ENCODE measurements around the gene RER1. TPM values are rescaled to one million over a fixed set of nuclear protein-coding genes. Genes with fewer than 3 reads are reported as not detected.

Gene RER1
- total RNA-seq, 3 donors from 2014 or later (not counting 1 experiment from before 2014, with no cell fraction given): 89.2 to 98.9 (median 91.9) TPM

DNA sequence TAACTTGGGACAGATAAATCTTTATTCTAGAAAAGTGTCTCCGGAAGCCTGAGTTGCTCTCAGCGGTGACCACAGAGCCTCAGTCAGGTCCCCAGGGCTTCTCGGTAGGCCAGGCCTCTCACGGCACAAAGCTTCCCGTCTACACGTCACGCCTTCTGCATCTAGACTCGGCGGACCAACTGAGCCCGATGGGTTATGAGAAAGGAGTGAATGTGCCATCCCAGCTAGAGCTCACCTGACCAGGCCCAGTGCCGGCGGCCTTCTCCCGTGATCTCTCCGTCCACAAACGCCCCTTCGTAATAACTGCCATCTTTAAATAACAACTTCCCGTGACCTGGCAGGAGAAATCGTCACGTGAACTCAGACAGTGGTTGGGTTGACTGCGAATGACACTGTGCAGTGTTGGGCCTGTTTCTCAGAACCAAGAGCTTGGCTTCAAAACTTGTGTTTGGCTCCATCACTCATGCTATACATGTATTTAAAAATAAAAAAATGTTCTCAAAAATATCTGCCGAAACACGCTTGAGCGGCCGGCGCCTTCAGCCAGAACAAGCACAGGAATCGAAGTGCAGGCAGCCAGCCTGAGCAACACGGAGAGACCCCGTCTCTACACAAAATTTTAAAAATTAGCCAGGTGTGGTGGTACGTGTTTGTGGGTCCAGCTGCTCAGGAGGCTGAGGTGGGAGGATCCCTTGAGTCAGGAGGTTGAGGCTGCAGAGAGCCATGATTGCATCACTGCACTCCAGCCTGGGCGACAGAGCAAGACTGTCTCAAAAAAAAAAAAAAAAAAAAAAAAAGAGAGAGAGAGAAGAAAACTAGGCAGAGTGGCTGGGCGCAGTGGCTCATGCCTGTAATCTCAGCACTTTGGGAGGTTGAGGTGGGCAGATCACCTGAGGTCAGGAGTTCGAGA lies 3.4 kb upstream of the RER1 start:
- H3K27ac ChIP-seq (ENCODE audit: low read length): no peak overlapping the region
- intact Hi-C loops (cut with micrococcal nuclease): loop anchor here (10.0 kb wide), 1 partner anchor 443 kb away; no protein-coding TSS in a partner anchor
- peaks cover 10 to 18% of the 10 kb centered on the region in 2 donors for H3K4me1 Mint-ChIP-seq
- H3K27ac Mint-ChIP-seq: no peak overlapping the region
- no peaks in the 10 kb centered on the region for H3K27me3 Mint-ChIP-seq (ENCODE audit: low read depth in 2 of 2)
- H3K27me3 ChIP-seq (ENCODE audit: control insufficient read depth, insufficient read depth, low read length): no peaks in the 10 kb centered on the region
- no peak overlapping the region for H3K4me3 Mint-ChIP-seq
- no peak overlapping the region for H3K4me3 ChIP-seq (ENCODE audit: low read length)
- no peaks in the 10 kb centered on the region for H3K9me3 Mint-ChIP-seq
- H3K4me1 ChIP-seq (ENCODE audit: control insufficient read depth, insufficient read depth, low read length): peaks cover 23% of the 10 kb centered on the region
- no peak for DNase-seq
- no peak for ATAC-seq
- H3K9me3 ChIP-seq (ENCODE audit: control insufficient read depth, insufficient read depth, low read length): no peaks in the 10 kb centered on the region
- 94% methylated on average over 32 of the region's 32 CpGs for WGBS (ENCODE audit: insufficient coverage)
- no peaks in the 10 kb centered on the region for H3K36me3 ChIP-seq (ENCODE audit: control insufficient read depth, insufficient read depth, low read length)
- H3K36me3 Mint-ChIP-seq: no peaks in the 10 kb centered on the region
- TF ChIP-seq CTCF (IDR thresholded peaks at IDR 0.05): no peak

DNA sequence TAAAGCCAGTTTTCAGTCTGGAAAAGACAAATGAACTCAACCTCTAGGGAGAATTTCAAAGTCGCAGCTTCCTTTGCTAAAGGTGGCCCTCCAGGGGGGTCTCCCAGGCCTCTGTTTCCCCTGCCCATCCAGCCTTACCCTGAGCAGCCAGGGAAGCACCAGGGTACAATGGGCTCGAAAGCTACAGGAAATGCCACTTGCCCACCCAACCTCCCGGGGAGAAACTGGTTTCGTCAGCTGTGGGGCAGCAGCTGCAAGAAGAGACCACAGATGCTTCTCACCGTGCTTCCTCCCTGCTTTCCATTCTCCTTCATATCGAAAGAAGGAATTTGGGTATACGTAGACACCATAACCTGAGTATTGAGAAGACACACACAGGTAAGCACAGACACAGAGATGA lies 2.0 kb upstream of the RER1 start:
- H3K36me3 Mint-ChIP-seq: no peaks in the 10 kb centered on the region
- H3K27me3 Mint-ChIP-seq (ENCODE audit: low read depth in 2 of 2): no peaks in the 10 kb centered on the region
- H3K9me3 Mint-ChIP-seq: no peaks in the 10 kb centered on the region
- peak overlapping the region; percentile 64 for H3K4me3 Mint-ChIP-seq
- H3K4me1 Mint-ChIP-seq: peaks cover 24 to 32% of the 10 kb centered on the region in 2 donors
- no peak overlapping the region for H3K4me3 ChIP-seq (ENCODE audit: low read length)
- H3K9me3 ChIP-seq (ENCODE audit: control insufficient read depth, insufficient read depth, low read length): no peaks in the 10 kb centered on the region
- no peak for TF ChIP-seq CTCF (IDR thresholded peaks at IDR 0.05)
- peaks cover under 1% of the 10 kb centered on the region for H3K36me3 ChIP-seq (ENCODE audit: control insufficient read depth, insufficient read depth, low read length)
- ATAC-seq (no peak), DNase-seq (no peak)
- intact Hi-C loops (cut with micrococcal nuclease): loop anchor here (10.0 kb wide), 1 partner anchor 445 kb away; no protein-coding TSS in a partner anchor
- 77% methylated on average over 6 of the region's 7 CpGs for WGBS (ENCODE audit: insufficient coverage)
- no peaks in the 10 kb centered on the region for H3K27me3 ChIP-seq (ENCODE audit: control insufficient read depth, insufficient read depth, low read length)
- H3K27ac Mint-ChIP-seq: peak overlapping the region; percentile 29 to 58
- H3K27ac ChIP-seq (ENCODE audit: low read length): no peak overlapping the region
- H3K4me1 ChIP-seq (ENCODE audit: control insufficient read depth, insufficient read depth, low read length): peaks cover 34% of the 10 kb centered on the region

- Mint-ChIP-seq H3K4me3 (peak overlapping the region; percentile 89), H3K4me1 (peaks cover 28 to 38% of the 10 kb centered on the region in 2 donors), H3K36me3 (no peaks in the 10 kb centered on the region), H3K9me3 (no peaks in the 10 kb centered on the region), H3K27ac (peak overlapping the region; percentile 77 to 90), H3K27me3 (ENCODE audit: low read depth in 2 of 2) (no peaks in the 10 kb centered on the region)
- H3K4me1 ChIP-seq (ENCODE audit: control insufficient read depth, insufficient read depth, low read length): peaks cover 34% of the 10 kb centered on the region
- no peaks in the 10 kb centered on the region for H3K9me3 ChIP-seq (ENCODE audit: control insufficient read depth, insufficient read depth, low read length)
- peak overlapping the region; percentile 52 for H3K27ac ChIP-seq (ENCODE audit: low read length)
- WGBS (ENCODE audit: insufficient coverage): under 1% methylated on average over 62 of the region's 62 CpGs
- peak overlapping the region; percentile 50 for H3K4me3 ChIP-seq (ENCODE audit: low read length)
- no peak for TF ChIP-seq CTCF (IDR thresholded peaks at IDR 0.05)
- H3K27me3 ChIP-seq (ENCODE audit: control insufficient read depth, insufficient read depth, low read length): no peaks in the 10 kb centered on the region
- ATAC-seq: peak; percentile 15 to 24 (median 19)
- DNase-seq: peak in 1 of 2 donors; percentile 37
- intact Hi-C loops (cut with micrococcal nuclease): loop anchor here (1.0 kb wide), 1 partner anchor 20 kb away; the partner anchor contains the start of gene PEX10
- H3K36me3 ChIP-seq (ENCODE audit: control insufficient read depth, insufficient read depth, low read length): peaks cover 18% of the 10 kb centered on the region
Observed at GRCh38 chr1:2391931-2392509, 379 bp downstream of the RER1 start.
